Measurements from ENCODE around the gene RAB11FIP4.

DNA sequence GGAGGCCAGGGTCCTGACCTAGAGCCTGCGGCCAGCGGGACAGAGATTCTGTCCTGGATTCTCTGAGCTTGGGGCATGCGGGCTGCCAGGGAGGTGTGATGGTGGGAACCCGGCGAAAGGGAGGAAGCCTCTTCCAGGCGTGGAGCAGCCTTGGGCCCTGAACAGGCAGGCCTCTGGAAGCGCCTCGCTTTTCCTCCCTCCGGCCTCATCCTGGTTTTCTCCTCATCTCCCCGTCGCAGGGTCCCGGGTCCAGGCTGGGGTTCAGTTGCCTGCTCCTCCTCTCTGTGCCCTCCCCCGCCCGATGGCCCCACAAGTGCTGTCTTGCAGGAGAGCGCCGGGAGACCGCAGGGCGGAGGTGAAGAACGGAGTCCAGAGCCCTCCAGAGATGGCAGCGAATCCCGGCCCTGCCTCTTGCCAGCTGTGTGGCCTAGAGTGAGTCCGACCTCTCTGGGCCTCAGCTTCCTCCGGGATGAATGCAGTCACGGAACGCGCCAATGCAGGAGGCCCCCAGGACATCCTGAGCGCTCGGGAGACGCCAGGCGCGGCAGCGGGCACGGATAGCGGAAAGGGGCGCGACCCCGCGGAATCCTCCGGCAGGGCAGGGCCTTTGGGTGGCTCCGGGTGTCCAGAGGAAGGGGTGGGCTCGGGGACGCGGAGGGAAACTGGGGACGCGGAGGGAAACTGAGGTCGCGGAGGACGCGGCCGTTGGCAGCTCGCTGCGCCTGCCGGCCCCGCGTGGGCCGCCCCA is 553 bp upstream of the RAB11FIP4 start:
- no peak for TF ChIP-seq POLR2A (IDR thresholded peaks at IDR 0.05)
- no peak for TF ChIP-seq CTCF (IDR thresholded peaks at IDR 0.05)
- TF ChIP-seq EP300 (IDR thresholded peaks at IDR 0.05), result no peak
